Lower leg skin (tissue), 4 donors: Measurements from ENCODE around the gene CHD1. TPM values are rescaled to one million over a fixed set of nuclear protein-coding genes. Genes with fewer than 3 reads are reported as not detected.

ENCODE experiments used
- DNase-seq, 2 donors: peaks; one replicate each; pipeline ENCODE4 v3.0.0-alpha.2; 2019; ENCODE audit warnings: low spot score in 2 of 2
- H3K4me3 ChIP-seq: fragments of 200-600 bp; sonication (generic); 2 replicates; pipeline ENCODE4 v1.5.1; 2017; ENCODE audit warnings: mild to moderate bottlenecking, low read depth; ENCODE audit not compliant: poor library complexity, severe bottlenecking
- POLR2A ChIP-seq, 2 donors: fragments of 450-650 bp; IDR thresholded peaks; one replicate each; pipeline ENCODE4 v1.6.1; 2016 to 2017; ENCODE audit warnings: antibody characterized with exemption in 2 of 2, mild to moderate bottlenecking in 1 of 2, moderate library complexity in 1 of 2
- WGBS, 2 donors: methylation state at CpG; one replicate each; pipeline ENCODE4 v1.1.5; 2018; 5-methylcytosine and 5-hydroxymethylcytosine counted together
- intact Hi-C: fragments of 100-400 bp; cut with DNase I; formaldehyde crosslinking; loops from one replicate; pipeline ENCODE4 v1.15.0; 2023; ENCODE audit warnings: low total_unique reads
- total RNA-seq, 4 donors: library from RNA; depleted of rRNA; stranded (reverse); fragments of >200 nt; gene quantifications; one replicate each; pipeline ENCODE4 v1.1.0, GENCODE V29; 2016
- TF ChIP-seq, protein P1 (sequence below), 3 donors: fragments of 450-650 bp; IDR thresholded peaks; one replicate each; pipeline ENCODE4 v1.5.1; 2016; ENCODE audit warnings: antibody characterized with exemption in 3 of 3, mild to moderate bottlenecking in 3 of 3, moderate library complexity in 2 of 3

The CHD1 gene
- total RNA-seq, 4 donors from 2014 or later = 40.8 to 46.8 (median 43.2) TPM

DNA sequence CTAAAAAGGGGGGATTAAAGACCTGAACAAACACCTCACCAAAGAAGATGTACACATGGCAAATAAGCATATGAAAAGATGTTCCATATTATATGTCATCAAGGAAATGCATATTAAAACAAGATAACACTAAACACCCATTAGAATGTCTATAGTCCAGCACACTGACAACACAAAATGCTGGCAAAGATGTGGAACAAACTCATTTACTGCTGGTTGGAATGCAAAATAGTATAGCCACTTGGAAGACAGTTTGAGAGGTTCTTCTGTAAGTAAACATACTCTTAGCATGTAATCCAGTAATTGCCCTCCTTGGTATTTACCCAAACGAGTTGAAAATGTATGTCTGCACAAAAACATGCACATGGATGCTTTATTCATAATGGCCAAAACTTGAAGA lies 81.8 kb downstream of the CHD1 start:
- H3K4me3 ChIP-seq = no peak overlapping the region
- TF ChIP-seq, protein P1, sequence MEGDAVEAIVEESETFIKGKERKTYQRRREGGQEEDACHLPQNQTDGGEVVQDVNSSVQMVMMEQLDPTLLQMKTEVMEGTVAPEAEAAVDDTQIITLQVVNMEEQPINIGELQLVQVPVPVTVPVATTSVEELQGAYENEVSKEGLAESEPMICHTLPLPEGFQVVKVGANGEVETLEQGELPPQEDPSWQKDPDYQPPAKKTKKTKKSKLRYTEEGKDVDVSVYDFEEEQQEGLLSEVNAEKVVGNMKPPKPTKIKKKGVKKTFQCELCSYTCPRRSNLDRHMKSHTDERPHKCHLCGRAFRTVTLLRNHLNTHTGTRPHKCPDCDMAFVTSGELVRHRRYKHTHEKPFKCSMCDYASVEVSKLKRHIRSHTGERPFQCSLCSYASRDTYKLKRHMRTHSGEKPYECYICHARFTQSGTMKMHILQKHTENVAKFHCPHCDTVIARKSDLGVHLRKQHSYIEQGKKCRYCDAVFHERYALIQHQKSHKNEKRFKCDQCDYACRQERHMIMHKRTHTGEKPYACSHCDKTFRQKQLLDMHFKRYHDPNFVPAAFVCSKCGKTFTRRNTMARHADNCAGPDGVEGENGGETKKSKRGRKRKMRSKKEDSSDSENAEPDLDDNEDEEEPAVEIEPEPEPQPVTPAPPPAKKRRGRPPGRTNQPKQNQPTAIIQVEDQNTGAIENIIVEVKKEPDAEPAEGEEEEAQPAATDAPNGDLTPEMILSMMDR (IDR thresholded peaks at IDR 0.05) = no peak
- TF ChIP-seq POLR2A (IDR thresholded peaks at IDR 0.05) = no peak
- DNase-seq = no peak
- 58% methylated on average over 1 of the region's 1 CpG for WGBS, 2 donors
- intact Hi-C loops = no loop called here

DNA sequence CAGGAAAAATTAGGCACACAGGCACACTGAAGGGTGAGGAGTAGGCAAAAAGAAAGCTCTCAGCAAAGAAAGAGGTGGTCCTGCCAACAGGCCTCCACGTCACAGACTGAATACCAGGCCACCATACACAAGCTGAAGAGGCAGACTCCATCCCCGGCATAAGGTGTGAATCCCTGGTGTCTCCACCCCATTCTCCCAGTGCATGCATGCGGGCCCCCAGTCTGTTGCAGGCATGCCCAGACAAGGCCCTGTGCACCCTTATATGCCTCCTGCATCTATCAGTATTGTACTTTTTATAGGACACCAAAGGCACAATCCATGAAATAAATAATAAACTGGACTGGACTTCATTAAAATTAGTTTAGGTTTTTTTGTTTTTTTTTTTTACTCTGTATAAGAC lies 82.3 kb downstream of the CHD1 start:
- intact Hi-C loops = no loop called here

DNA sequence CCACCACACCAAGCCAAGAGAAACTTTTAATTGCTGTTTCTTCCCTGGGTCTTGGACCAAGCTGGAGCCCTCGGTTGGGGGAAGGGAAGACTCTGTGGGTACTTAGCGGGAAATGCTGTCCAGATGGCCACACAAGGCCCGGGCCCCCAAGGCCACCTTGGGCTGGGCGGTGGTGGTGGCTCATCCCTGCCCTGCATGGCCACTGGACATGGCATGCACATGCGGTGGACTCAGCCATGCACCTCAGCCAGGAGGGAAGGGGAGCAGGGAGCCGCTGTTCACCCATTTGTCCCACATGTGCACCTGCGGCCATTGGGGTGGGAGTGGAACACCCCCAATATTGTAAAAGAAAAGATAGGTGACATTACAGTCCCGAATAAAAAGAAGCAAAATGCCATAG lies 82.9 kb downstream of the CHD1 start:
- intact Hi-C loops = no loop called here
- WGBS, 2 donors = 97% methylated on average over 8 of the region's 8 CpGs
- no peak for DNase-seq
- TF ChIP-seq, protein P1 (IDR thresholded peaks at IDR 0.05) = no peak
- no peak for TF ChIP-seq POLR2A (IDR thresholded peaks at IDR 0.05)
- H3K4me3 ChIP-seq = no peak overlapping the region

More for the DNA sequence above, 82.3 kb downstream of the CHD1 start:
- H3K4me3 ChIP-seq = no peak overlapping the region
- DNase-seq = no peak
- TF ChIP-seq, protein P1 (IDR thresholded peaks at IDR 0.05) = no peak
- TF ChIP-seq POLR2A (IDR thresholded peaks at IDR 0.05) = no peak
- 74 to 79% methylated on average over 3 of the region's 3 CpGs for WGBS, 2 donors

DNA sequence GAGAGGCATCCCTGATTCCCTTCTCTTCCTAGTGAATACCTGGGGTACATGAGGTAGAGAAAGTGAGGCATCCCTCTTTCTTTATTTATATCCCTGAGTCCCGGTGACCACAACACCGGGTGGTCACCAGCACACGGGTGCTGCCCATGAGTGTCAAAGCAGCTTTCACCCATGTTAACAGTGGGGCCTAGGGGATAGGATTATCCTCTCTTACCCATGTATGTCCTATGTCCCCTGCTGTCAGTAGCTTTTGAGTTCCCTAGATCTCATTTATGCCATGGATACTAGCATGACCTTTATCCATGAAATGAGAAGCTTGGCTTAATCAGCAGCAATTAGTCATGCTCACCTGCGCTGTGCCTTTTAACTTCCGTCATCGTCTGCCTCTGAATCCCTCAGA lies 83.9 kb downstream of the CHD1 start:
- no peak for DNase-seq
- no peak overlapping the region for H3K4me3 ChIP-seq
- 97% methylated on average over 6 of the region's 6 CpGs for whole genome bisulfite sequencing, 2 donors
- intact Hi-C loops = no loop called here
- TF ChIP-seq POLR2A (IDR thresholded peaks at IDR 0.05) = no peak
- TF ChIP-seq, protein P1 (IDR thresholded peaks at IDR 0.05) = no peak

DNA sequence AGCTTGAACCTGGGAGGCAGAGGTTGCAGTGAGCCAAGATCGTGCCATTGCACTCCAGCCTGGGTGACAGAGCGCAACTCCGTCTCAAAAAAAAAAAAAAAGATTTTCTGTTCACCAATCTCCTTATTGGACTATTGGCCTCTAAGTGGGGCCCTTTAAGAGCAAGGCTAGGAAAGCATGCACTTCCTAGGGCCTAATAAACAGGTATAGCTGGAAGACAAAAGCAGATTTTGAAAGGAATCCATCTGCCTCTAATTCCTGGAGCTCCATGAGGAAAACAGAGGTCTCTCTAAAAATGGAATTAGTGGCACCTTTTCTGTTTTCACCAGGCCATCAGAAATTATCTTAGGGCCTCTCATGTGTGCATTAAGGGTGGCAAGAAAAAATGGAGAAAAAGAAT lies 85.3 kb downstream of the CHD1 start:
- H3K4me3 ChIP-seq = no peak overlapping the region
- TF ChIP-seq, protein P1 (IDR thresholded peaks at IDR 0.05) = no peak
- TF ChIP-seq POLR2A (IDR thresholded peaks at IDR 0.05) = no peak
- WGBS, 2 donors = 93 to 96% methylated on average over 3 of the region's 3 CpGs
- intact Hi-C loops = no loop called here
- DNase-seq = no peak

DNA sequence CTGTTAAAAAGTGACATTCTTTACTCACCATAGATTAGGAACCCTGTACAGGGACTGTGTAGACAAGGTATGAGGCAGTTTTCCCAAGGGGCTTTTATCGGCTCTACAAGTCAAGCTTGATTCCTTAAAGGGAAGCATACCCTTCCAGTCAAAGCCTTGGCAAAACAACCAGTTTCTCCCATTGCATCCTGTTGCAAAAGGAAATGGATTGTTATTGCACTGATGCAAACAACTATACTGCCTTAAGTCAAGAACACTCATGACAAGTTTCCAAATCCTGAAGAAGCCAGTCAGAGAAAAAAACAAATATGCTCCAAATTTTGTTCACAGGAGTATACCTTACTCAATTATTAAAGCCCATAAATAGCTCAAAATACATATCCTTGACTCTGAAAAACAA lies 87.9 kb downstream of the CHD1 start:
- no peak overlapping the region for H3K4me3 ChIP-seq
- intact Hi-C loops = no loop called here
- 71 to 100% methylated on average over 1 of the region's 1 CpG for WGBS, 2 donors
- DNase-seq = no peak
- no peak for TF ChIP-seq POLR2A (IDR thresholded peaks at IDR 0.05)
- TF ChIP-seq, protein P1 (IDR thresholded peaks at IDR 0.05) = no peak
